Fibroblast of skin of left biceps (primary cell): ENCODE measurements around the gene HLX.

Experiments
- DNase-seq, 2 experiments: peaks; one replicate each; pipeline ENCODE4 v3.0.0-alpha.2; 2013; ENCODE audit warnings: low read depth in 2 of 2

The HLX gene

GRCh38 chr1:220924331-220924970, 45.2 kb downstream of the HLX start:
- DNase-seq = no peak

- no peak for DNase-seq
Observed at GRCh38 chr1:220925707-220926106, 46.5 kb downstream of the HLX start.

GRCh38 chr1:220926146-220926545, 46.9 kb downstream of the HLX start:
- DNase-seq = no peak

GRCh38 chr1:220927442-220927841, 48.2 kb downstream of the HLX start:
- no peak for DNase-seq

GRCh38 chr1:220928320-220928719, 49.1 kb downstream of the HLX start:
- DNase-seq = no peak

GRCh38 chr1:220928725-220929300, 49.6 kb downstream of the HLX start:
- DNase-seq = no peak

GRCh38 chr1:220929304-220929703, 50.1 kb downstream of the HLX start:
- DNase-seq = no peak
